H9 (cell line): Measurements from ENCODE around the gene HS3ST4. TPM values are rescaled to one million over a fixed set of nuclear protein-coding genes. Genes with fewer than 3 reads are reported as not detected.

Experiments
- DNase-seq: peaks from one replicate; pipeline ENCODE4 v3.0.0-alpha.2; 2017
- H2AFZ ChIP-seq: one replicate; pipeline ENCODE4 v1.6.1; 2013; ENCODE audit warnings: mild to moderate bottlenecking, low read length, control low read depth, moderate library complexity
- H2AK5ac ChIP-seq: 2 replicates; pipeline ENCODE4 v1.6.1; 2013; ENCODE audit warnings: low read length, control low read depth, mixed read lengths; ENCODE audit not compliant: insufficient read length
- H2BK120ac ChIP-seq: one replicate; pipeline ENCODE4 v1.6.1; 2013; ENCODE audit warnings: low read depth, mild to moderate bottlenecking, low read length, control low read depth, inconsistent platforms; ENCODE audit not compliant: poor library complexity, severe bottlenecking
- H2BK12ac ChIP-seq: 2 replicates; pipeline ENCODE4 v1.6.1; 2013; ENCODE audit warnings: low read length, control low read depth, mixed read lengths, low read depth; ENCODE audit not compliant: insufficient read length
- H2BK15ac ChIP-seq: 2 replicates; pipeline ENCODE4 v1.6.1; 2013; ENCODE audit warnings: low read depth, low read length, control low read depth
- H2BK20ac ChIP-seq: one replicate; pipeline ENCODE4 v1.6.1; 2013; ENCODE audit warnings: low read depth, mild to moderate bottlenecking, low read length, control low read depth, inconsistent platforms; ENCODE audit not compliant: poor library complexity, severe bottlenecking
- H2BK5ac ChIP-seq: 2 replicates; pipeline ENCODE4 v1.6.1; 2013; ENCODE audit warnings: low read length, control low read depth, mixed read lengths; ENCODE audit not compliant: insufficient read length
- H3K14ac ChIP-seq: 2 replicates; pipeline ENCODE4 v1.6.1; 2013; ENCODE audit warnings: low read length, control low read depth; ENCODE audit not compliant: insufficient read depth
- H3K18ac ChIP-seq: 2 replicates; pipeline ENCODE4 v1.6.1; 2013; ENCODE audit warnings: low read depth, mild to moderate bottlenecking, mixed read lengths, low read length, control low read depth; ENCODE audit not compliant: insufficient read length
- H3K23ac ChIP-seq: 2 replicates; pipeline ENCODE4 v1.6.1; 2013; ENCODE audit warnings: low read length, control low read depth, mixed read lengths, low read depth; ENCODE audit not compliant: insufficient read length
- H3K23me2 ChIP-seq: 2 replicates; pipeline ENCODE4 v1.6.1; 2013; ENCODE audit warnings: low read depth, mild to moderate bottlenecking, mixed read lengths, low read length, control low read depth; ENCODE audit not compliant: insufficient read length, poor library complexity, severe bottlenecking
- H3K27ac ChIP-seq: 2 replicates; pipeline ENCODE4 v1.5.1; 2013; ENCODE audit warnings: low read length, control low read depth, mixed read lengths, low read depth; ENCODE audit not compliant: insufficient read length
- H3K27me3 ChIP-seq: 2 replicates; pipeline ENCODE4 v1.6.1; 2013; ENCODE audit warnings: low read length, control low read depth, inconsistent platforms; ENCODE audit not compliant: insufficient read depth
- H3K4ac ChIP-seq: 2 replicates; pipeline ENCODE4 v1.6.1; 2013; ENCODE audit warnings: low read depth, mild to moderate bottlenecking, control low read depth, inconsistent platforms, low read length, moderate library complexity
- H3K4me1 ChIP-seq: 2 replicates; pipeline ENCODE4 v1.6.1; 2013; ENCODE audit warnings: low read length, control low read depth, inconsistent platforms; ENCODE audit not compliant: insufficient read depth
- H3K4me2 ChIP-seq: 2 replicates; pipeline ENCODE4 v1.6.1; 2013; ENCODE audit warnings: low read length, control low read depth, mixed read lengths; ENCODE audit not compliant: insufficient read length, insufficient read depth
- H3K56ac ChIP-seq: 2 replicates; pipeline ENCODE4 v1.6.1; 2013; ENCODE audit warnings: low read depth, mild to moderate bottlenecking, mixed read lengths, low read length, control low read depth; ENCODE audit not compliant: insufficient read length
- H3K79me1 ChIP-seq: 2 replicates; pipeline ENCODE4 v1.6.1; 2013; ENCODE audit warnings: low read depth, mild to moderate bottlenecking, moderate library complexity, low read length, control low read depth, inconsistent platforms; ENCODE audit not compliant: insufficient read depth, poor library complexity, severe bottlenecking
- H3K79me2 ChIP-seq: 2 replicates; pipeline ENCODE4 v1.6.1; 2013; ENCODE audit warnings: low read length, control low read depth, inconsistent platforms; ENCODE audit not compliant: insufficient read depth
- H3K9ac ChIP-seq: 2 replicates; pipeline ENCODE4 v1.6.1; 2013; ENCODE audit warnings: low read length, control low read depth, mixed read lengths; ENCODE audit not compliant: insufficient read length; ENCODE audit errors: extremely low read depth
- H3K9me3 ChIP-seq: one replicate; pipeline ENCODE4 v1.6.1; 2013; ENCODE audit warnings: low read depth, low read length, inconsistent platforms; ENCODE audit not compliant: control insufficient read depth
- H3T11ph ChIP-seq: one replicate; pipeline ENCODE4 v1.6.1; 2013; ENCODE audit warnings: mild to moderate bottlenecking, low read length, control low read depth, inconsistent platforms
- H4K20me1 ChIP-seq: one replicate; pipeline ENCODE4 v1.6.1; 2013; ENCODE audit not compliant: control insufficient read depth, insufficient read length, insufficient read depth
- H4K5ac ChIP-seq: 2 replicates; pipeline ENCODE4 v1.6.1; 2013; ENCODE audit warnings: low read depth, mild to moderate bottlenecking, mixed read lengths, low read length, control low read depth; ENCODE audit not compliant: insufficient read length
- H4K8ac ChIP-seq: replicated peaks from 2 replicates; pipeline ENCODE4 v1.6.1; 2013; ENCODE audit warnings: low read length, control low read depth, mixed read lengths, low read depth; ENCODE audit not compliant: insufficient read length
- H4K91ac ChIP-seq: 2 replicates; pipeline ENCODE4 v1.6.1; 2013; ENCODE audit warnings: low read depth, mild to moderate bottlenecking, moderate library complexity, mixed read lengths, low read length, control low read depth; ENCODE audit not compliant: insufficient read length
- H3K27ac Mint-ChIP-seq, 3 experiments: 2 replicates in 2 of 3; 3 replicates in 1 of 3; pipeline ENCODE4 v1.8.0; 2020 to 2021; ENCODE audit warnings: mixed read lengths in 3 of 3, mild to moderate bottlenecking in 1 of 3, moderate library complexity in 1 of 3
- H3K27me3 Mint-ChIP-seq: 2 replicates; pipeline ENCODE4 v1.8.0; 2021; ENCODE audit warnings: low read depth, mild to moderate bottlenecking, moderate library complexity, mixed read lengths
- H3K36me3 Mint-ChIP-seq, 3 experiments: 2 replicates in 2 of 3; 3 replicates in 1 of 3; pipeline ENCODE4 v1.8.0; 2020 to 2021; ENCODE audit warnings: low read depth in 3 of 3, mixed read lengths in 3 of 3; ENCODE audit not compliant: insufficient read depth in 1 of 3
- H3K4me1 Mint-ChIP-seq, 2 experiments: 2 replicates each; pipeline ENCODE4 v1.8.0; 2020; ENCODE audit warnings: mixed read lengths in 2 of 2
- H3K4me3 Mint-ChIP-seq, 2 experiments: 2 replicates in 1 of 2; 3 replicates in 1 of 2; pipeline ENCODE4 v1.8.0; 2020 to 2021; ENCODE audit warnings: mild to moderate bottlenecking in 2 of 2, mixed read lengths in 2 of 2, moderate library complexity in 1 of 2
- H3K9me3 Mint-ChIP-seq, 2 experiments: 2 replicates in 1 of 2; 3 replicates in 1 of 2; pipeline ENCODE4 v1.8.0; 2020; ENCODE audit warnings: mild to moderate bottlenecking in 2 of 2, mixed read lengths in 2 of 2, moderate library complexity in 1 of 2
- WGBS: extraction: QIAGEN DNeasy Blood & Tissue Kit; methylation state at CpG from one replicate; pipeline ENCODE4 v1.1.7; 2013; ENCODE audit warnings: missing lambda C conversion rate, low lambda C conversion rate, mixed read lengths; ENCODE audit not compliant: insufficient read length; ENCODE audit errors: extremely low coverage; 5-methylcytosine and 5-hydroxymethylcytosine counted together
- total RNA-seq: library from RNA; stranded (reverse); gene quantifications from 2 replicates; pipeline ENCODE4 v1.2.1, GENCODE V29; 2021
- TF ChIP-seq, protein P1 (sequence below): fragments of 200-600 bp; sonication (generic); conservative IDR thresholded peaks from 3 replicates; pipeline ENCODE4 v1.8.0; 2021; ENCODE audit warnings: antibody characterized with exemption, mild to moderate bottlenecking

Gene HS3ST4
- total RNA-seq, 1 experiment from 2014 or later: 1.7 TPM

DNA sequence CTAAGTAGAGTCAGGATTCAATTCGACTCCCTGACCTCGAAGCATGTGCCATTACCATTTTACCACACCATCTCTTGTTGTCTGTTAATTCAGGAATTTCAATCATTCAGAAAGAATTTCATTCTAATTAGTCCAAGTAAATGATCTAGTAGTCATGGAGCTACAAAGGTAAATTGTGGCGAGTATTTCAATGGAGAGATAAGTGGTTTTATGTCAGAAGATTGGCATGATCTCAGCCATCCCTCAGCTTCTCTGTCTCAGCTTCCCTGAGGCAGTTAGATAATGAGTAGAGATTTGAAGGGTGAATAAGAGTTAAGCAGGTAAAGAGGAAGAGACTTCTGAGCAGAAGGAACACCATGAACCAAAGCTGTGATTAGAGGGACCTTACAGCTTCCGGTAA is 93.6 kb downstream of the HS3ST4 start:
- no peak overlapping the region for H2BK15ac ChIP-seq
- H3K79me1 ChIP-seq: no peaks in the 10 kb centered on the region
- no peak overlapping the region for H4K5ac ChIP-seq
- H2BK12ac ChIP-seq: no peak overlapping the region
- no peak overlapping the region for H2BK20ac ChIP-seq
- H3K27ac ChIP-seq: no peak overlapping the region
- Mint-ChIP-seq H3K27me3 (peaks cover 1% of the 10 kb centered on the region; the same call in 1 of the 2 replicates), H3K4me1 (peaks cover 5 to 7% of the 10 kb centered on the region in 2 experiments), H3K4me3 (no peak overlapping the region), H3K36me3 (no peaks in the 10 kb centered on the region; a peak in 1 of 7 replicates), H3K9me3 (peaks cover 0 to 3% of the 10 kb centered on the region in 2 experiments; a peak in 1 of 5 replicates), H3K27ac (no peak overlapping the region)
- H3K27me3 ChIP-seq: no peaks in the 10 kb centered on the region
- H3K9ac ChIP-seq: no peak overlapping the region
- no peak overlapping the region for H2BK120ac ChIP-seq
- H3K4me2 ChIP-seq: no peak overlapping the region
- no peak overlapping the region for H3K4ac ChIP-seq
- H2AK5ac ChIP-seq: no peak overlapping the region
- H3K56ac ChIP-seq: no peak overlapping the region
- no peaks in the 10 kb centered on the region; the same call in 1 of the 2 replicates for H3K4me1 ChIP-seq
- no peak overlapping the region for H4K91ac ChIP-seq
- no peaks in the 10 kb centered on the region for H3K79me2 ChIP-seq
- H3K14ac ChIP-seq: no peak overlapping the region
- H2AFZ ChIP-seq: no peak overlapping the region
- no peak overlapping the region for H3K18ac ChIP-seq
- no CpG with 5 or more reads among the region's 4 CpGs for WGBS
- no peak overlapping the region for H3T11ph ChIP-seq
- H3K23ac ChIP-seq: no peak overlapping the region
- H2BK5ac ChIP-seq: no peak overlapping the region
- no peaks in the 10 kb centered on the region for H3K23me2 ChIP-seq
- H4K20me1 ChIP-seq: no peaks in the 10 kb centered on the region
- no peaks in the 10 kb centered on the region for H3K9me3 ChIP-seq
- TF ChIP-seq, protein P1, sequence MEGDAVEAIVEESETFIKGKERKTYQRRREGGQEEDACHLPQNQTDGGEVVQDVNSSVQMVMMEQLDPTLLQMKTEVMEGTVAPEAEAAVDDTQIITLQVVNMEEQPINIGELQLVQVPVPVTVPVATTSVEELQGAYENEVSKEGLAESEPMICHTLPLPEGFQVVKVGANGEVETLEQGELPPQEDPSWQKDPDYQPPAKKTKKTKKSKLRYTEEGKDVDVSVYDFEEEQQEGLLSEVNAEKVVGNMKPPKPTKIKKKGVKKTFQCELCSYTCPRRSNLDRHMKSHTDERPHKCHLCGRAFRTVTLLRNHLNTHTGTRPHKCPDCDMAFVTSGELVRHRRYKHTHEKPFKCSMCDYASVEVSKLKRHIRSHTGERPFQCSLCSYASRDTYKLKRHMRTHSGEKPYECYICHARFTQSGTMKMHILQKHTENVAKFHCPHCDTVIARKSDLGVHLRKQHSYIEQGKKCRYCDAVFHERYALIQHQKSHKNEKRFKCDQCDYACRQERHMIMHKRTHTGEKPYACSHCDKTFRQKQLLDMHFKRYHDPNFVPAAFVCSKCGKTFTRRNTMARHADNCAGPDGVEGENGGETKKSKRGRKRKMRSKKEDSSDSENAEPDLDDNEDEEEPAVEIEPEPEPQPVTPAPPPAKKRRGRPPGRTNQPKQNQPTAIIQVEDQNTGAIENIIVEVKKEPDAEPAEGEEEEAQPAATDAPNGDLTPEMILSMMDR: no peak
- DNase-seq: no peak
- no peak overlapping the region for H4K8ac ChIP-seq
